Spinal cord (tissue), 10 donors: Measurements from ENCODE around the gene CACNA1B. TPM values are rescaled to one million over a fixed set of nuclear protein-coding genes. Genes with fewer than 3 reads are reported as not detected.

Experiments used
- DNase-seq, 6 donors: peaks; one replicate each; pipeline versions ENCODE4 v3.0.0 to v3.0.0-alpha.2; 2013 to 2015; ENCODE audit warnings: low spot score in 6 of 6, low read depth in 4 of 6
- H3K27ac ChIP-seq: one replicate; pipeline ENCODE4 v1.5.1; 2013; ENCODE audit warnings: low read depth, low read length, control low read depth
- H3K27me3 ChIP-seq: one replicate; pipeline ENCODE4 v1.6.1; 2013; ENCODE audit warnings: low read length; ENCODE audit not compliant: control insufficient read depth, insufficient read depth
- H3K36me3 ChIP-seq: one replicate; pipeline ENCODE4 v1.6.1; 2013; ENCODE audit warnings: low read length; ENCODE audit not compliant: control insufficient read depth, insufficient read depth
- H3K4me1 ChIP-seq: one replicate; pipeline ENCODE4 v1.6.1; 2013; ENCODE audit warnings: low read length; ENCODE audit not compliant: control insufficient read depth, insufficient read depth
- H3K4me3 ChIP-seq: one replicate; pipeline ENCODE4 v1.5.1; 2013; ENCODE audit warnings: low read depth, low read length, control low read depth
- H3K9me3 ChIP-seq: one replicate; pipeline ENCODE4 v1.6.1; 2013; ENCODE audit warnings: low read length; ENCODE audit not compliant: control insufficient read depth, insufficient read depth
- WGBS: methylation state at CpG from one replicate; pipeline ENCODE4 v1.1.5; 2013; ENCODE audit warnings: missing lambda C conversion rate; ENCODE audit not compliant: insufficient coverage; 5-methylcytosine and 5-hydroxymethylcytosine counted together
- polyA plus RNA-seq, 2 donors: library from polyadenylated mRNA; unstranded; fragments of 120-200 nt; gene quantifications; one replicate each; pipeline ENCODE4 v1.2.1, GENCODE V29; 2013; ENCODE audit not compliant: insufficient read length in 2 of 2
- total RNA-seq, 2 donors: library from RNA; depleted of rRNA in 1 of 2; stranded (reverse); fragments of 120-200 nt in 1 of 2; fragments of >200 nt in 1 of 2; gene quantifications; one replicate each; pipeline versions ENCODE4 v1.2.3 to v1.2.4, GENCODE V29; 2013 to 2014
- donor health status: healthy.

Gene CACNA1B
- total and polyA plus RNA-seq, 4 donors: 6.2 to 24.6 (median 19.6) TPM

- 76% methylated on average over 2 of the region's 2 CpGs for WGBS
- no peak overlapping the region for H3K4me3 ChIP-seq
- no peak for DNase-seq
- no peaks in the 10 kb centered on the region for H3K27me3 ChIP-seq
- H3K36me3 ChIP-seq: peaks cover 27% of the 10 kb centered on the region
- H3K4me1 ChIP-seq: peaks cover 2% of the 10 kb centered on the region
- no peak overlapping the region for H3K27ac ChIP-seq
- peaks cover 9% of the 10 kb centered on the region for H3K9me3 ChIP-seq
Measured at GRCh38 chr9:137948642-137949041, 71.1 kb downstream of the CACNA1B start.

- Histone ChIP-seq H3K27ac (no peak overlapping the region), H3K36me3 (peaks cover 34% of the 10 kb centered on the region), H3K9me3 (peaks cover 8% of the 10 kb centered on the region), H3K4me3 (no peak overlapping the region), H3K4me1 (peaks cover 4% of the 10 kb centered on the region), H3K27me3 (no peaks in the 10 kb centered on the region)
- DNase-seq: no peak
- 99% methylated on average over 7 of the region's 8 CpGs for WGBS
Measured at GRCh38 chr9:137949260-137949659, 71.7 kb downstream of the CACNA1B start.

- Histone ChIP-seq H3K4me1 (peaks cover 7% of the 10 kb centered on the region), H3K4me3 (no peak overlapping the region), H3K27ac (no peak overlapping the region), H3K27me3 (no peaks in the 10 kb centered on the region), H3K9me3 (peaks cover 2% of the 10 kb centered on the region), H3K36me3 (peaks cover 51% of the 10 kb centered on the region)
- 81% methylated on average over 8 of the region's 8 CpGs for WGBS
- no peak for DNase-seq
Measured at GRCh38 chr9:137951107-137951506, 73.5 kb downstream of the CACNA1B start.

GRCh38 chr9:137951597-137952490 lies 74.3 kb downstream of the CACNA1B start:
- Histone ChIP-seq H3K4me3 (no peak overlapping the region), H3K4me1 (peaks cover 7% of the 10 kb centered on the region), H3K9me3 (no peaks in the 10 kb centered on the region), H3K27me3 (no peaks in the 10 kb centered on the region), H3K27ac (no peak overlapping the region), H3K36me3 (peaks cover 57% of the 10 kb centered on the region)
- 88% methylated on average over 7 of the region's 12 CpGs for WGBS
- DNase-seq: no peak

- H3K27ac ChIP-seq: no peak overlapping the region
- H3K27me3 ChIP-seq: no peaks in the 10 kb centered on the region
- no peak overlapping the region for H3K4me3 ChIP-seq
- 71% methylated on average over 11 of the region's 12 CpGs for WGBS
- peaks cover 68% of the 10 kb centered on the region for H3K36me3 ChIP-seq
- H3K9me3 ChIP-seq: no peaks in the 10 kb centered on the region
- peaks cover 7% of the 10 kb centered on the region for H3K4me1 ChIP-seq
- DNase-seq: no peak
Measured at GRCh38 chr9:137952976-137953666, 75.5 kb downstream of the CACNA1B start.

GRCh38 chr9:137953683-137954438 lies 76.3 kb downstream of the CACNA1B start:
- WGBS: 95% methylated on average over 8 of the region's 10 CpGs

GRCh38 chr9:137955224-137955570 lies 77.6 kb downstream of the CACNA1B start:
- peaks cover 7% of the 10 kb centered on the region for H3K4me1 ChIP-seq
- no peak overlapping the region for H3K27ac ChIP-seq
- H3K36me3 ChIP-seq: peaks cover 71% of the 10 kb centered on the region
- H3K27me3 ChIP-seq: no peaks in the 10 kb centered on the region
- no peak for DNase-seq
- 67% methylated on average over 5 of the region's 5 CpGs for WGBS
- H3K4me3 ChIP-seq: no peak overlapping the region
- H3K9me3 ChIP-seq: no peaks in the 10 kb centered on the region

More at GRCh38 chr9:137953683-137954438, 76.3 kb downstream of the CACNA1B start:
- DNase-seq: no peak
- Histone ChIP-seq H3K27me3 (no peaks in the 10 kb centered on the region), H3K4me1 (peaks cover 7% of the 10 kb centered on the region), H3K9me3 (no peaks in the 10 kb centered on the region), H3K36me3 (peaks cover 69% of the 10 kb centered on the region), H3K4me3 (no peak overlapping the region), H3K27ac (no peak overlapping the region)

- WGBS: 91% methylated on average over 14 of the region's 14 CpGs
- Histone ChIP-seq H3K36me3 (peaks cover 75% of the 10 kb centered on the region), H3K27ac (no peak overlapping the region)
Measured at GRCh38 chr9:137955586-137955985, 78.0 kb downstream of the CACNA1B start.

GRCh38 chr9:137956039-137956438 lies 78.5 kb downstream of the CACNA1B start:
- Histone ChIP-seq H3K9me3 (no peaks in the 10 kb centered on the region), H3K27me3 (no peaks in the 10 kb centered on the region), H3K4me1 (peaks cover 7% of the 10 kb centered on the region), H3K36me3 (peaks cover 75% of the 10 kb centered on the region), H3K4me3 (no peak overlapping the region), H3K27ac (no peak overlapping the region)
- 79% methylated on average over 9 of the region's 9 CpGs for WGBS
- no peak for DNase-seq

More at GRCh38 chr9:137955586-137955985, 78.0 kb downstream of the CACNA1B start:
- H3K4me3 ChIP-seq: no peak overlapping the region
- no peaks in the 10 kb centered on the region for H3K27me3 ChIP-seq
- peaks cover 7% of the 10 kb centered on the region for H3K4me1 ChIP-seq
- DNase-seq: no peak
- no peaks in the 10 kb centered on the region for H3K9me3 ChIP-seq
